Stimulated activated CD4-positive, alpha-beta T cell treated with anti-CD3 and anti-CD28 coated beads, Interleukin-1b, Interleukin-23, amount 100 ng/mL, for 4 hours (primary cell): ENCODE measurements around the gene MIDN.
"Not testable (repeated sequence)": the region's sequence is repeated elsewhere in the genome, so short reads cannot be mapped to it uniquely, and the experiment has no call there.

Source experiments
- DNase-seq, 2 donors: peaks; one replicate each; pipeline ENCODE4 v3.0.0-alpha.2; 2020; ENCODE audit warnings: low read depth in 2 of 2

Gene MIDN

GRCh38 chr19:1248139-1248785, at the start of gene MIDN:
TSS of gene MIDN (plus strand) at chr19:1248583. CDS start at chr19:1250297, 1,714 bp downstream.
- no peak for DNase-seq

- no peak for DNase-seq
Observed at GRCh38 chr19:1199531-1199930, 48.9 kb upstream of the MIDN start.

DNA sequence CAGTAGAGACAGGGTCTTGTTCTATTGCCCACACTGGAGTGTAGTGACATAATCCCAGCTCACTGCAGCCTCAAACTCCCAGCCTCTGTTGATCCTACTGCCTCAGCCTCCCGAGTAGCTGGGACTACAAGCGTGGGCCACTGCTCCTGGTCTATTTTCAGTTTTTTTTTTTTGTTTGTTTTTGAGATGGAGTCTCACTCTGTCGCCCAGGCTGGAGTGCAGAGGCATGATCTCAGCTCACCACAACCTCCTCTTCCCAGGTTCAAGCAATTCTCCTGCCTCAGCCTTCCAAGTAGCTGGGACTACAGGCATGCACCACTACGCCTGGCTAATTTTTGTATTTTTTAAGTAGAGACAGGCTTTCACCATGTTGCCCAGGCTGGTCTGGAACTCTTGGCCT, 47.8 kb upstream of the MIDN start:
- DNase-seq: not testable (repeated sequence)

- peak; percentile 99 for DNase-seq
Observed at GRCh38 chr19:1205114-1206099, 43.0 kb upstream of the MIDN start, which contains the start of gene STK11. TSS of gene STK11 (plus strand) at chr19:1205778. CDS start at chr19:1206914, 1,136 bp downstream.

- peak in 1 of 2 donors; percentile 10 for DNase-seq
Observed at GRCh38 chr19:1206150-1206863, 42.1 kb upstream of the MIDN start.

DNA sequence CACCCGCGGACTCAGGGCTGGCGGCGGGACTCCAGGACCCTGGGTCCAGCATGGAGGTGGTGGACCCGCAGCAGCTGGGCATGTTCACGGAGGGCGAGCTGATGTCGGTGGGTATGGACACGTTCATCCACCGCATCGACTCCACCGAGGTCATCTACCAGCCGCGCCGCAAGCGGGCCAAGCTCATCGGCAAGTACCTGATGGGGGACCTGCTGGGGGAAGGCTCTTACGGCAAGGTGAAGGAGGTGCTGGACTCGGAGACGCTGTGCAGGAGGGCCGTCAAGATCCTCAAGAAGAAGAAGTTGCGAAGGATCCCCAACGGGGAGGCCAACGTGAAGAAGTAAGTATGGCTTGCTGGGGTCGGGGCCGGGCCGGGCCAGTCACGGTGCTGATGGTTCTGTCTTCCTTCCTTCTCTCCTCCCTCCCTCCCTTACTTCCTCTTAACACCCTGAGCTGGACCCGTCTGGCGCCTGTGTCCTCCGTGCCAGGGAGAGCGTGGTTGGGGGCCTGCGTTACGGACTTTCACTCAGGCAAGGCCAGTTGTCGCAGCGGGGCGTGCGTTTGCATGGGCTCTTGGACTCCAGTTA, 41.4 kb upstream of the MIDN start:
- peak in 1 of 2 donors; percentile 15 for DNase-seq

GRCh38 chr19:1208830-1209229, 39.6 kb upstream of the MIDN start:
- not testable (repeated sequence) for DNase-seq

DNA sequence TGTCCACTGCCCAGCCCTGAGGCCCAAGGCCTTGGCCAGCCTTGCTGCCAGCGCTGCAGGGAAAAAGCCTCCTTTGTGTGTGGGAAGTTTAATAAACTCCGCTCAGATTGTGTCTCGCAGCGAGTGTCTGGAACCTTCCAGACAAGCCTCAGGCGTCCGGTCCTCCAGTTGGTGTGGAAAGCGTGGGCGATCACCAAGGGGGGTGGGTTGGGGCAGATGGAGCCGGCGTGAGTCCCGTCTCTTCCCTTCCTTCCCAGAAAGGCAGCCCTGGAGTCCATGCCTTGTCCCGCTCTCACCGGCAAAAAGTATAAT, 38.2 kb upstream of the MIDN start:
- DNase-seq: no peak

- DNase-seq: no peak
Observed at GRCh38 chr19:1211494-1212234, 36.7 kb upstream of the MIDN start.

GRCh38 chr19:1213391-1214286, 34.7 kb upstream of the MIDN start:
- DNase-seq: peak in 1 of 2 donors; percentile 18

DNA sequence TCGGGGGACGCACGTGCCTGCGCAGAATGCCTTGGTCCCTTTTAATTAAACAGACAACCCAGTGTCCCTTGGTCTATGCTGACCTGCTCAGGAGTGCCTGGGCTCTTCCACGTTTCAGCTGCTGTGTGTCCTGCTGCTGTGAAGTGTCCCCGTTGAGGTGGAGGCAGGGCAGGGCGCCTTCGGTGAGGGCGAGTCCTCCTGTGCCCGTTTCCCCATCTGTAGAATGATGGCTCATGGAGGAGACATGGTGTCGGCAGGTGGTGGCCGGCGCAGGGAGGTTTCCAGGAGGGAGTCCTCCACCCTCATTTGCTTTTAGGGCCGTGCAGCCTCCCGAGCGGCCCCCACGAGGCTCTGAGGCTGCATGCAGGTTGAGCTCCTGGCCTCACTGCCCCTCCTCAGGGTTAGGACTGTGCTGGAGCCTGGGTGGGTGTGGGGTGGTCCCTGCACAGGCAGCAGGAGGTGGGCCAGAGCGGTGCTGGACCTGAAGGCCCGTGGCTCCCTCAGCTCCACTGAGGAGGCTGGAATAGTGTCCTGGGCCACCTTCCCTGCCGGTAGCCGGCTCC, 34.0 kb upstream of the MIDN start:
- DNase-seq: no peak

GRCh38 chr19:1214862-1215731, 33.3 kb upstream of the MIDN start:
- DNase-seq: no peak

- DNase-seq: no peak
Observed at GRCh38 chr19:1216756-1217155, 31.6 kb upstream of the MIDN start.

DNA sequence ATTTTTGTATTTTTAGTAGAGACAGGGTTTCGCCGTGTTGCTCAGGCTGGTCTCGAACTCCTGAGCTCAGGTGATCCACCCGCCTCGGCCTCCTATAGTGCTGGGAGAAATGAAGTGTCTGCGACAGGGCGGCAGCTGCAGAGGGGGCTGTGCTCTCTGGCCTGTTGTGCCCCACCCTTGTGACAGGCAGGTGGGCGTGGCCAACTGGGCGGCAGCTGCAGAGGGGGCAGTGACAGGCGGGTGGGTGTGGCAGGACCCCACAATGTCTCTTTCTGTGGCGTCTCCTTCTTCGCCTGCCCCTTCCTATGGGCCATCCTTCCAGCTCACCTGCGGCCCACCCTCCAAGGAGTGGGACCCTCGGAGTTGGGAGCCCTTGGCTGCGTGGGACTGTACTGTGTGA, 31.0 kb upstream of the MIDN start:
- DNase-seq: no peak

- no peak for DNase-seq
Observed at GRCh38 chr19:1218751-1219567, 29.4 kb upstream of the MIDN start.

DNA sequence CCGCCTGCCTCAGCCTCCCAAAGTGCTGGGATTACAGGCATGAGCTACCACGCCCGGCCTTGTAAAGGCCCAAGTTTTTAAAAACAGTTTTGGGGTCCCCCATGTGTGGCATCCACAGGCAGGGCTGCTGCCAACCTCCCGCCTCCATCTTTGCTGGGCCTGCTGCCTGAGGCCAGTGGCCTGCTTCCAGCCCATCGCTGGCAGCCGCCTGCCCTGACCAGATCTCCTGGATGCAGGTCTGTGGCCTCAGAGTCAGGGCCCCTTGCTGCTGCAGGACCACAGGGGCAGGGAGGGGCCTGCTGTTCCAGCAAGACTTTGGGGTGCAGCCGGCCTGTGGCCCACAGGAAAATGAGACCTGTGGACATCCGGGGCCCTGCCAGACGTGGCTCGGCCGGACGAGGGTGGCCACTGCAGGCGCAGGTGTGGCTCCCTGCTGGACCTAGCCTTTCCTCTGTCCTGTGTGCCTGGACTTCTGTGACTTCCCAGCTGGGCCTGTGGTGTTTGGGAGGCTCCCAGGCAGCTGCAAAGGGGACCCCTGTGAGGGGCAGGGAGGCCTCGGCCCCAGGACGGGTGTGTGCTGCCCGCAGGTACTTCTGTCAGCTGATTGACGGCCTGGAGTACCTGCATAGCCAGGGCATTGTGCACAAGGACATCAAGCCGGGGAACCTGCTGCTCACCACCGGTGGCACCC, 28.5 kb upstream of the MIDN start:
- no peak for DNase-seq

- no peak for DNase-seq
Observed at GRCh38 chr19:1220477-1220930, 27.9 kb upstream of the MIDN start.
